NCI-H82 treated with DMSO at 0.1 percent for 48 hours (cell line): ENCODE results near the gene PLEKHG5.
A peak's percentile ranks its signal among the peaks of the same experiment; 100 is the strongest.
"Not testable (repeated sequence)": the region's sequence is repeated elsewhere in the genome, so short reads cannot be mapped to it uniquely, and the experiment has no call there.

Experiments
- DNase-seq: peaks from one replicate; lab custom pipeline; 2025; ENCODE audit not compliant: unreplicated experiment; lab: John Stamatoyannopoulos, UW

The PLEKHG5 gene

GRCh38 chr1:6447818-6448748 lies 43.4 kb downstream of the PLEKHG5 start:
- no peak for DNase-seq

DNA sequence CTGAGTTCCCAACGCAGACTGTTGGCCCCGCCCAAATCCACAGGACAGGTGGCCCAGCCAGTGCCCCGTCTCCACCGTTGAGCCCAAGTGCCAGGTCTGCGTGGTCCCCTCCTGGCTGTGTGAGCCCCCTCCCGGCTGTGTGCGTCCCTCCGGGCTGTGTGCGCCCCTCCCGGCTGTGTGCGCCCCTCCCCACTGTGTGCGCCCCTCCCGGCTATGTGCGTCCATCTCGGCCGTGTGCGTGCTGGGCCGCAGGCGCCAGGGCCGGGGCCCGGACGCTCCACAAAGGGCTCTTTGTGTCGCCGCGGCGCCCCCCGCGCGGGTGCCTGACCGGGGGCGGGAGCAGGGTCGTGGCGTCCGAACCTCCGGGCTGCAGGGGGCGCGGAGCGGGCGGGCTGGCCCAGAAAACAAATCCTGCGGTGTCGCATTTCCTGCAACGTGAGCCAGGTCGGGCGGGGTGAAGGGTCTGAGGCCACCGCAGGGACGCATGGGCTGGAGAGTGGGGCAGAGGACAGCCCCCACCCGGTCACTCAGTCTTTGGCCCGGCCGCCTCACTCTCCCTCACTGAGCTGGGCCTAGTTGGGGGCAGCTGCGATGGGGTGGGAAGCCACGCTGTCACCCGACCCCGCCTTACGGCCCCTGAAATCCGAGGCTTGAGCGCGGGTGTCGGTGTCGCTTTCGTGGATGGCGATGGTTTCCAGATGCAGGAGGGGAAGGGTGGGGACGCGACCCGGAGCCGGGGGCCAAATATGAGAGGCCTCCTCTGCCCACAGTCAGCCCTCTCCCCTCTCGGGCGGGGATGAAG lies 44.2 kb downstream of the PLEKHG5 start:
- DNase-seq = no peak

DNA sequence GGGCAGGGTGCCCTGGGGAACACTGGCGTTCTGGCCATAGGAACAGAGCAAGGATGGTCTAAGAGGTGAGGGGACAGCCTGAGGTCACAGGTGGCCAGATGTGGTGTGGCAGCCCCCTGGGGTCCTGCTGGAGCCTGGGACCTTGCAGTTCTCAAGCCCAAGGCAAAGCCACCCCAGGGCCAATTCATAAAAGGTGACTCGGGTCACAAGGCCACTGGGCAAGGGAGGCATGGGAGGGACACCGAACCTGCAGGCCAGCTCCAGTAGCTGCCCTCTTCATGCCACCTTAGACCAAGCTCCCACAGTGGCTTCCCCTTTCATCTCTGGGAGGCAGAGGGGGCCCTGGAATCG lies 44.8 kb downstream of the PLEKHG5 start:
- DNase-seq = no peak

GRCh38 chr1:6445929-6446328 lies 45.5 kb downstream of the PLEKHG5 start:
- not testable (repeated sequence) for DNase-seq

GRCh38 chr1:6445062-6445763 lies 46.3 kb downstream of the PLEKHG5 start:
- DNase-seq = no peak

- no peak for DNase-seq
Observed at GRCh38 chr1:6444377-6444776, 47.1 kb downstream of the PLEKHG5 start.

- DNase-seq = no peak
Observed at GRCh38 chr1:6443339-6444115, 47.9 kb downstream of the PLEKHG5 start.

GRCh38 chr1:6441586-6441985 lies 49.9 kb downstream of the PLEKHG5 start:
- no peak for DNase-seq

DNA sequence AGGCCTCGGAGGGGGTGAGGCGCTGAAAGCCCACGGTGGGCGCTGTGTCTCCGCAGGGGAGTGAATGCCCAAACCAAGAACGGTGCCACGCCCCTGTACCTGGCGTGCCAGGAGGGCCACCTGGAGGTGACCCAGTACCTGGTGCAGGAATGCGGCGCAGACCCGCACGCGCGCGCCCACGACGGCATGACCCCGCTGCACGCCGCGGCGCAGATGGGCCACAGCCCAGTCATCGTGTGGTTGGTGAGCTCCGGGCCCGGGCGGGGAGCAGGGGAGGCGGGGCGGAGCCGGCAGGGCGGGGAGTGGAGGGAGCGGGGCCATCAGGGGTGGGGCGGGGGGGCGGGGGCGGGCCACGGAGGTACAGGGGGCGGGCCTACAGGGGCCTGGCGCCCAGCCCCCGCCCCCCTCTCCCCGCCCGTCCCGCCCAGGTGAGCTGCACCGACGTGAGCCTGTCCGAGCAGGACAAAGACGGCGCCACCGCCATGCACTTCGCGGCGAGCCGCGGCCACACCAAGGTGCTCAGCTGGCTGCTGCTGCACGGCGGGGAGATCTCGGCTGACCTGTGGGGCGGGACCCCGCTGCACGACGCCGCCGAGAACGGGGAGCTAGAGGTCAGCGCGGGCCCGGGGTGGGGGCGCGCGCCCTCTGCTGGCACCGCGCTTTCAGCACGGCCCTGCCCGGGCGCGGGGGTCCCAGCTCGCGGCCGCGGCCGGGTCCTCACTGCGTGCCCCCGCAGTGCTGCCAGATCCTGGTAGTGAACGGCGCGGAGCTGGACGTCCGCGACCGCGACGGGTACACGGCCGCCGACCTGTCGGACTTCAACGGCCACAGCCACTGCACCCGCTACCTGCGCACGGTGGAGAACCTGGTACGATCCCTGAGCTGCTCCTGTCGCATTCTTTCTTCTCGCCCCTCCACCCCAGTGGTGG lies 51.0 kb downstream of the PLEKHG5 start:
- DNase-seq = no peak

DNA sequence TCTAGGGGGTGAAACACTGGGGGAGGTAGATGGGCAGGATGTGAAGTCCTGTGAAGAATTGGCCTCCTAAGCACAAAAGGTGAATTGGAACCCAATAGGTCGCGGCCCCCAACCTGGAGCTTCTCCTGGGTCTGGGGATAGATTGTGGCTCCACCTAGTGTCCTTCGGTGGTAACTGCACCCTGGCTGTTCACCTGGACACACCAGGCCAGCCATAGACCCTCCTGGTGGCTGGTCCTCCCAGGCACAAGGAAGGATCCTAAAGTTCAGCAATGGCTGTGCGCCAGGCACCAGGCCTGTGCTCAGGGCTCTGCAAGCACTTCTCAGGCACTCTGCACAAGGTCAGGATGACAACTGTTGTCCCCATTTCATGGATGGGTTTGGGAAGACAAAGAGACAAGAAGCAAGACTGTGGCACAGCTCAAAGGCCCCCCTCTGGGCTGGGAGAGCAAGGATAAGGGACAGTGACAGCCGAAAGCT lies 53.4 kb downstream of the PLEKHG5 start:
- DNase-seq = peak; percentile 80

GRCh38 chr1:6437012-6437700 lies 54.3 kb downstream of the PLEKHG5 start:
- DNase-seq = not testable (repeated sequence)

GRCh38 chr1:6436277-6436676 lies 55.2 kb downstream of the PLEKHG5 start:
- DNase-seq = not testable (repeated sequence)

GRCh38 chr1:6435547-6435946 lies 55.9 kb downstream of the PLEKHG5 start:
- no peak for DNase-seq

GRCh38 chr1:6435129-6435528 lies 56.3 kb downstream of the PLEKHG5 start:
- DNase-seq = no peak

DNA sequence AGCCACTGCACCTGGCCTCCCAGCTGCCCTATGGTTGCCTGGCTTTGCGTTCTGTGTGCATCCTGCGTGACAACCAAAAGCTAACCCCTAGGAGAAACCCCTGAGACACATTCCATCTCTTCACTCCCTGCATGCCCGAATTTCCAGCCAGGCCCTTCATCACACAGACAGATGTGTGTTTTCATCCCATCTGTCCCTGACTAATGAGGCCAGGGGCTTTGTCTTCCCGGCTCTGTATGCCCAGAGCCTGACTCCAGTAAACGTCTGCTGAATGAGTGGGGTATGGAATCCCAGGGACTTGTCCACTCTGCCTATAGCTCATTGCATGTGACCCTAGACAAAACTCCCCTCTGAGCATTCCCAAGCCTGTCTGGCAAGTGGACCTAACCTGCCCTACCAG lies 57.3 kb downstream of the PLEKHG5 start:
- DNase-seq = no peak

DNA sequence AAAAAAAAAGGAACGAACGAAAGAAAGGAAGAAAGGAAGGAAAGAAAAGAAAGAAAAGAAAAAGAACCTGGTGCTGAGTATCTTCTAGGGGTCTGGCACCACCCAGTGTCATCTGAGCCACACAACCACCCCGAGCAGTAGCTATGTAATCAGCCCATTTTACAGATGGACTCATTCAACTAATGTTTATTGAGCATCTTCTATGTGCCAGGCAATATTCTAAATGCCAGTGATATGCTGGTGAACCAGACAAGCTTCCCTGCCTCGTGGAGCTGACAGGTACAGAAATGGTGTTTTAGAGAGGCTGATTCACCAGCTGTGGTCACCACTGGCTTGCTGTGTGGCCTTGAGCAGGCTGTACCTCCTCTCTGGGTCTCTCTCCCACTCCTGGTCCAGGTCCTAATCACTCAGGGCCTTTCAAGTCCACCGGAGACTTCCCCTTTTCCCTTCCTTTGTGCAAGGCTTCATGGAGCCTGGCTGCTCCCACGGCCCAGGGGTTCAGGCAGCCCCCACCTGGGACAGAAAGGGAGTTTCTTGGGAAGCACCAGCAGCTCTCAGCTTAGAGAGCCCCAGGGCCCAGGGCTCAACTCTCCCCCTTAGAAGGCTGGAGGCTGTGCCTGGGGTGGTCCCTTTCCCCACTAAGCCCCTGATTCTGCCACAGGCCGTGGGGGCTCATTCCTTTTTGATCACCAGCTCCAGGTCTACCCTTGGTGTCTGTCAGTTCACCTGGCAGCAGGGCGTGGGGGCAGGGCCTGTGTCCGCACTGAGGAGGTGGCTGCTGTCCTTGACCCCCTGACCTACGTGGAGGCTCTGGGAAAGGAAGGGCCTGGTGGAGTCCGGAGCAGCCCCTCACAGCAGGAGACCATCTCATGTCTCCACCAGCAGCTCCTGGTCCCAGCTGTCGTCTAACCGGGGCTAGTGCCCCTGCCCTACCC lies 59.6 kb downstream of the PLEKHG5 start:
- DNase-seq = not testable (repeated sequence)

DNA sequence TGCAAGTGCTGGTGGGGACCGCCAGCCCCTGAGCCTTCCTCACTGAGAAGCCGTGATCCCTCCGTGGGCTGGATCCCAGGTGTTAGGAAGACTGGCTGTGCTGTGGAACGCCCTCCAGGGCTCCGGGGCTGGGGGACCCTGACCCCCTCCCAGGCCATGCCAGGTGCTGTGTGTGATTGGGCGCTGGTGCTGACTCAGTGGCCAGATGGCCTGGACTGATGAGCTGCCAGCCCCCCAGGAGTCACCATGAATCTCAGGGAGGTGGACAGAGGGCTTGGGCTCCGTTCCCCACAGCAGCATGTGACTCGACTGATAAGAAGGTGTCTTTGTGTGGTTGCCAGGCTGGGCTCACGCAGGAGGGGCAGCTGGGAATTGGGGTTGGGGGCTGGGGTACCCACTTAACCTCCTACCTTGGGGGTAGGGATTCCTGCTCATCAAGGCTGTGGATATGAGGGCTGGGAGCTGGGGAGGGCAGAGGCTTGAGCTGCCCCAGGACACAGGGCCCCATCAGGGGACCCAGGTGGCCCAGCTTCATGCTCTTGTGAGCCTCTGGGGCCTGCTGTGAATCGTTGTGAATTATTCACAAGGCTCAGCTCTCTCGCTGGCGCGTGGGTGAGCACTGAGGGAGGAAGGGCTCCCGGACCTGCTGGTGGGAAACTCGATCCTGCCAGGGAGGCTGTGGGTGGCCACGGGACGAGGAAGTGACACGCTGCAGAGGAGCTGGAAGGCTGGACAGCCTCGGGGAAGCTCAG lies 61.6 kb downstream of the PLEKHG5 start:
- not testable (repeated sequence) for DNase-seq
